Suprapubic skin (tissue), 4 donors: ENCODE results near the gene SLC16A2. TPM values are rescaled to one million over a fixed set of nuclear protein-coding genes. Genes with fewer than 3 reads are reported as not detected.

Experiments used
- DNase-seq, 2 donors: peaks; one replicate each; pipeline ENCODE4 v3.0.0-alpha.2; 2019; ENCODE audit warnings: low spot score in 2 of 2
- H3K27ac ChIP-seq: fragments of 200-600 bp; sonication (generic); one replicate; pipeline ENCODE4 v1.5.1; 2019
- H3K27me3 ChIP-seq: fragments of 200-600 bp; sonication (generic); one replicate; pipeline ENCODE4 v1.5.1; 2019
- H3K36me3 ChIP-seq: fragments of 200-600 bp; sonication (generic); one replicate; pipeline ENCODE4 v1.5.1; 2019
- H3K4me1 ChIP-seq: fragments of 200-600 bp; sonication (generic); one replicate; pipeline ENCODE4 v1.5.1; 2019
- H3K4me3 ChIP-seq: fragments of 200-600 bp; sonication (generic); one replicate; pipeline ENCODE4 v1.5.1; 2019; ENCODE audit warnings: mild to moderate bottlenecking
- H3K9me3 ChIP-seq: fragments of 200-600 bp; sonication (generic); one replicate; pipeline ENCODE4 v1.5.1; 2019
- EP300 ChIP-seq: sonication (generic); formaldehyde crosslinking; IDR thresholded peaks from one replicate; pipeline ENCODE4 v1.6.1; 2017; ENCODE audit warnings: antibody characterized with exemption
- POLR2A ChIP-seq, 2 donors: fragments of 450-650 bp; IDR thresholded peaks; one replicate each; pipeline ENCODE4 v1.6.1; 2017; ENCODE audit warnings: antibody characterized with exemption in 2 of 2, mild to moderate bottlenecking in 2 of 2, moderate library complexity in 2 of 2
- POLR2AphosphoS5 ChIP-seq, 3 donors: sonication (generic); formaldehyde crosslinking; IDR thresholded peaks; one replicate each; pipeline ENCODE4 v1.6.1; 2017; ENCODE audit warnings: antibody characterized with exemption in 3 of 3
- WGBS: methylation state at CpG from one replicate; pipeline ENCODE4 v1.1.5; 2018; 5-methylcytosine and 5-hydroxymethylcytosine counted together
- total RNA-seq, 4 donors: library from RNA; depleted of rRNA; stranded (reverse); fragments of >200 nt; gene quantifications; one replicate each; pipeline ENCODE4 v1.1.0, GENCODE V29; 2016
- TF ChIP-seq, protein P1 (sequence below), 2 donors: fragments of 200-600 bp in 1 of 2; fragments of 450-650 bp in 1 of 2; sonication (generic) in 1 of 2; IDR thresholded peaks; one replicate each; pipeline ENCODE4 v1.5.1; 2016 to 2019; ENCODE audit warnings: antibody characterized with exemption in 2 of 2, mild to moderate bottlenecking in 1 of 2, moderate library complexity in 1 of 2

SLC16A2 gene
- total RNA-seq, 4 donors from 2014 or later = 2.6 to 6.0 (median 3.7) TPM

DNA sequence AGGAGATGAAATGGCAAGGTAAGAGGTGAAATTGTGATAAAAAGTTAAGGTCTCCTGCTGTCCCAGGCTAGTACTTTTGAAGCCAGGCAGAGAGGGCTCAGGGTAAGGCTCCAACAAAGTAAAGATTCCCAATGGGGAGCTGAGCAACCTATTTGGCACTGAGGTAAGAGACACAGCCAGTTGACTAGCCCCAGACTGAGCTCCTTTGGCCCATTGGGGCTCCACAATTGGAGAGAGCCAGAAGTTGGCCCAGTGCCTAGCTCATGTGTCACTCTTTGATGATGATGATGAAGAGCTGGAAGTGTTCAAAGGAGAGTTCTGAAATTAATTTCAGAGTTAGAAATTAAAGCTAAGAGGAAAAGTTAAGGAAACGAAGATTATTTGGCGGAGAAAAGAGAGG is 98.6 kb downstream of the SLC16A2 start:
- Histone ChIP-seq H3K27ac (no peak overlapping the region), H3K4me1 (no peaks in the 10 kb centered on the region), H3K4me3 (no peak overlapping the region), H3K36me3 (no peaks in the 10 kb centered on the region), H3K27me3 (no peaks in the 10 kb centered on the region), H3K9me3 (no peaks in the 10 kb centered on the region)
- TF ChIP-seq, protein P1, sequence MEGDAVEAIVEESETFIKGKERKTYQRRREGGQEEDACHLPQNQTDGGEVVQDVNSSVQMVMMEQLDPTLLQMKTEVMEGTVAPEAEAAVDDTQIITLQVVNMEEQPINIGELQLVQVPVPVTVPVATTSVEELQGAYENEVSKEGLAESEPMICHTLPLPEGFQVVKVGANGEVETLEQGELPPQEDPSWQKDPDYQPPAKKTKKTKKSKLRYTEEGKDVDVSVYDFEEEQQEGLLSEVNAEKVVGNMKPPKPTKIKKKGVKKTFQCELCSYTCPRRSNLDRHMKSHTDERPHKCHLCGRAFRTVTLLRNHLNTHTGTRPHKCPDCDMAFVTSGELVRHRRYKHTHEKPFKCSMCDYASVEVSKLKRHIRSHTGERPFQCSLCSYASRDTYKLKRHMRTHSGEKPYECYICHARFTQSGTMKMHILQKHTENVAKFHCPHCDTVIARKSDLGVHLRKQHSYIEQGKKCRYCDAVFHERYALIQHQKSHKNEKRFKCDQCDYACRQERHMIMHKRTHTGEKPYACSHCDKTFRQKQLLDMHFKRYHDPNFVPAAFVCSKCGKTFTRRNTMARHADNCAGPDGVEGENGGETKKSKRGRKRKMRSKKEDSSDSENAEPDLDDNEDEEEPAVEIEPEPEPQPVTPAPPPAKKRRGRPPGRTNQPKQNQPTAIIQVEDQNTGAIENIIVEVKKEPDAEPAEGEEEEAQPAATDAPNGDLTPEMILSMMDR (IDR thresholded peaks at IDR 0.05) = no peak
- no peak for TF ChIP-seq POLR2AphosphoS5 (IDR thresholded peaks at IDR 0.05)
- no peak for TF ChIP-seq EP300
- no peak for TF ChIP-seq POLR2A (IDR thresholded peaks at IDR 0.05)
- 82% methylated on average over 2 of the region's 2 CpGs for WGBS
- no peak for DNase-seq

DNA sequence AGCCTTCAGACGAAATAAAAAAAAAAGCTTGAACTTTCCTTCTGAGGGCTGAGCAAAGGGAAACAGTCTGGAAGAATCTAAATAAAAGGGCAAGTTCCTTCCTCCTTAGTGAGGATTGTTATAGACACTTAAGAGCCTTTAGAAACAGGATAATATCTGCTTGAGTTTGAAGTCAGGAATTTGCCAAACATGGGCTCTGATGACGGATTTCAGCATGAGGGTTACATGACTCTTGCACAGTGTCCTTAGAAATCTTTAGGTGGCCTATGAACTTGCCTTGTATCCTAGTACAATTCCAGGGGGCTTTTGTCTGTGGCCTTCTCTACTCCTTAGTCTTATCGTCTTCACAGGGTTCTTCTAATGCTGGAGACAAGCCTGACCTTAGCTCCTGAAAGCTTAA is 99.0 kb downstream of the SLC16A2 start:
- H3K9me3 ChIP-seq = no peaks in the 10 kb centered on the region
- no peak for DNase-seq
- H3K4me1 ChIP-seq = no peaks in the 10 kb centered on the region
- WGBS = 64% methylated on average over 3 of the region's 3 CpGs
- no peak overlapping the region for H3K27ac ChIP-seq
- H3K36me3 ChIP-seq = no peaks in the 10 kb centered on the region
- H3K4me3 ChIP-seq = no peak overlapping the region
- no peak for TF ChIP-seq POLR2AphosphoS5 (IDR thresholded peaks at IDR 0.05)
- TF ChIP-seq, protein P1 (IDR thresholded peaks at IDR 0.05) = no peak
- no peaks in the 10 kb centered on the region for H3K27me3 ChIP-seq

DNA sequence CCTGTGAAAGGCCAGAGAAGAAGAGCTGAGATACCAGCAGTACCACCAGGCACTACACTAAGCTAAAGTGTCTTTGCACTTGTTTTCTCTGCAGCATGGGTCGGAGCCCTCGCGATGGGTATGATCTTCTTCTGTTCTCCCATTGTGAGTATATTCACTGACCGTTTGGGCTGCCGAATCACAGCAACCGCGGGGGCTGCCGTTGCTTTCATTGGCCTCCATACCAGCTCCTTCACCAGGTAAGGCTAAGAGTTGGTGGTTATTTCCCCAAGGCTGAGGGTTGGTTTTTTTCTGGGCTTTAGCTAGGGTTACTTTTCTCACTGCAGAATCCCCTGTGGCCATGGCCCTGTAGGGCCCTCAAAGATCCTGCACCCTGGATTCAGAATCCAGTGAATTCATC is 99.6 kb downstream of the SLC16A2 start:
- Histone ChIP-seq H3K4me1 (no peaks in the 10 kb centered on the region), H3K9me3 (no peaks in the 10 kb centered on the region), H3K4me3 (no peak overlapping the region), H3K27ac (no peak overlapping the region), H3K36me3 (no peaks in the 10 kb centered on the region), H3K27me3 (no peaks in the 10 kb centered on the region)
- WGBS = 94% methylated on average over 8 of the region's 8 CpGs
- TF ChIP-seq POLR2A (IDR thresholded peaks at IDR 0.05) (no peak), EP300 (no peak), POLR2AphosphoS5 (IDR thresholded peaks at IDR 0.05) (no peak)
- TF ChIP-seq, protein P1 (IDR thresholded peaks at IDR 0.05) = no peak
- no peak for DNase-seq

DNA sequence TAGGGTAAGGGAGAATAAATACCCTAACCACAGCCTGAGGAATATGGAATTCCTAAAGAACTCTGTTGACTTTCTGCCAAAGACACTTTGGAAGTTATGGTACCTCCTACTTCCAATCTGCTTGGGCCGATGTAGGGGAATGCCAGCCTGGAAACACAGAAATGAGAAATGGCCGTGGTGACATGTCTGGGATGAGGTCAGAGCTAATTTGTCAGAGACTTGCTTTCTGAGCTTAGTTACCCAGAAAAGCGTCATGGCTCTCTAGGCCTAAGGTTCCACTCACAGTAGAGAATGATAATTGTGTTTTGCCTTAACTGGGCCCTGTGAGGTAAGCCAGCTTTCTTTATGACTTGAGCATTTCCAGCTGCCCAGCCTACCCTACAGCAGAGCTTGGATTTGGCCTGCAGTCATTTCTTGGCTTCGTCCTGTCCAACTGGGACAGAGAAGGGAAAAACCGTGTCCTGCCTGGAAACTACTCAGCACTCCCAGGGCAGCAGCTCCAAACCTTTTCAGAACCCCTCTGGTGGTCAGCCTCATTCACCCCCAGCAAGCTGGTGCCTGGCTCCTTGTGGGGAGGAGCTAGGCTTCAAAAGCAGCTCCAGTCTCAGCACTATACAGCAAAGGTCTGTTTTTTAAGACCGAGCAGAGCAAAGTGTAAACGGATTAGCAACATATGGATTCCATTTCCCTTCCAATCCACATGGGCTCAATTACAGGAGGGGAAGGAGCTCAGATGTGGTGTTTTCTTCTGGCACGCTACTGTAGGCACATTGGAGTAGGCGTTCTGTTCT is 100.9 kb downstream of the SLC16A2 start:
- Histone ChIP-seq H3K36me3 (no peaks in the 10 kb centered on the region), H3K4me3 (no peak overlapping the region), H3K9me3 (no peaks in the 10 kb centered on the region), H3K27me3 (no peaks in the 10 kb centered on the region), H3K27ac (no peak overlapping the region), H3K4me1 (no peaks in the 10 kb centered on the region)
- 58% methylated on average over 9 of the region's 9 CpGs for WGBS
- no peak for DNase-seq
- TF ChIP-seq POLR2A (IDR thresholded peaks at IDR 0.05) (no peak), POLR2AphosphoS5 (IDR thresholded peaks at IDR 0.05) (no peak), EP300 (no peak)
- TF ChIP-seq, protein P1 (IDR thresholded peaks at IDR 0.05) = no peak

DNA sequence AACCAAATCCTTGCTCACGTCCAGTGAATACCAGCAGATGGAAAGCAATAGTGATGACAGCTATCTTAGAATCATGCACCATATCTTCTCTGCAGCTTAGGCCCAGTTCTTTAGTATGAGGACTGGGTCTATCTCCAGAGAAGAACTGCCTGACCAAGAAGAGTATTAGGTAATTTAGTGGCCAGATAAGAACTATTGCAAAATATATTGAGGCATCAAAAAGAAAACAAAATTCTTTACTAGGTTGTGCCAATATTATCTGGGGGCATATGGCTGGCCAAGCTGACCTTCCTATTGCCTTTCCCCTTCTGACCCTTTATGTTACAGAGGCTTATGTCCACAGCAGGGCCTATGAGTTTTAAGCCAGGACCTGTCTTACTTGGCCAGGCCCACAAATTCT is 101.9 kb downstream of the SLC16A2 start:
- Histone ChIP-seq H3K27me3 (no peaks in the 10 kb centered on the region), H3K4me3 (no peak overlapping the region), H3K36me3 (no peaks in the 10 kb centered on the region), H3K9me3 (no peaks in the 10 kb centered on the region), H3K4me1 (no peaks in the 10 kb centered on the region), H3K27ac (no peak overlapping the region)
- 70% methylated on average over 1 of the region's 1 CpG for WGBS
- DNase-seq = no peak
- TF ChIP-seq POLR2AphosphoS5 (IDR thresholded peaks at IDR 0.05) (no peak), POLR2A (IDR thresholded peaks at IDR 0.05) (no peak), EP300 (no peak)
- TF ChIP-seq, protein P1 (IDR thresholded peaks at IDR 0.05) = no peak
